SK-N-SH treated with all-trans-retinoic acid at 6 μM for 48 hours (cell line): ENCODE results near the gene AGPAT3.

ENCODE experiments used
- ATAC-seq: fragments of 200-7000 bp; cut with Tn5 transposase; 3 replicates; pipeline ENCODE4 v1.9.1; 2020; ENCODE audit warnings: mild to moderate bottlenecking, moderate library complexity
- ARNTL ChIP-seq: fragments of 450-650 bp; formaldehyde crosslinking; IDR thresholded peaks from 2 replicates; pipeline ENCODE4 v1.5.0; 2020; ENCODE audit warnings: low read depth, mild to moderate bottlenecking, moderate library complexity, borderline replicate concordance
- CSRNP3 ChIP-seq: fragments of 250-450 bp; sonication (Bioruptor Pico); IDR thresholded peaks from 2 replicates; pipeline ENCODE4 v1.5.1; 2021; ENCODE audit warnings: mild to moderate bottlenecking, moderate library complexity
- ESRRG ChIP-seq: fragments of 250-450 bp; sonication (Bioruptor Pico); IDR thresholded peaks from 2 replicates; pipeline ENCODE4 v1.6.1; 2021; ENCODE audit warnings: mild to moderate bottlenecking
- GLIS3 ChIP-seq: fragments of 250-450 bp; sonication (Bioruptor Pico); IDR thresholded peaks from 2 replicates; pipeline ENCODE4 v1.5.0; 2020; ENCODE audit warnings: mild to moderate bottlenecking, moderate library complexity
- POU6F1 ChIP-seq: fragments of 250-450 bp; sonication (Bioruptor Pico); IDR thresholded peaks from 2 replicates; pipeline ENCODE4 v1.8.0; 2021; ENCODE audit warnings: low read depth, mild to moderate bottlenecking, moderate library complexity, borderline replicate concordance
- PPARA ChIP-seq: fragments of 250-450 bp; sonication (Bioruptor Pico); IDR thresholded peaks from 2 replicates; pipeline ENCODE4 v1.5.0; 2020; ENCODE audit warnings: mild to moderate bottlenecking, borderline replicate concordance
- RARB ChIP-seq: fragments of 250-450 bp; sonication (Bioruptor Pico); IDR thresholded peaks from 2 replicates; pipeline ENCODE4 v1.8.0; 2021; ENCODE audit warnings: mild to moderate bottlenecking, moderate library complexity
- SNAI2 ChIP-seq: fragments of 250-450 bp; sonication (Bioruptor Pico); IDR thresholded peaks from 2 replicates; pipeline ENCODE4 v1.5.0; 2020; ENCODE audit warnings: mild to moderate bottlenecking, moderate library complexity
- TCF4 ChIP-seq: fragments of 250-450 bp; sonication (Bioruptor Pico); IDR thresholded peaks from 2 replicates; pipeline ENCODE4 v1.8.0; 2021; ENCODE audit warnings: mild to moderate bottlenecking, moderate library complexity, borderline replicate concordance
- TOX ChIP-seq: fragments of 250-450 bp; sonication (Bioruptor Pico); IDR thresholded peaks from 2 replicates; pipeline ENCODE4 v1.8.0; 2021; ENCODE audit warnings: mild to moderate bottlenecking, moderate library complexity, borderline replicate concordance
- TSHZ2 ChIP-seq: fragments of 250-450 bp; sonication (Bioruptor Pico); IDR thresholded peaks from 2 replicates; pipeline ENCODE4 v1.5.0; 2020; ENCODE audit warnings: mild to moderate bottlenecking, moderate library complexity
- ZC3H10 ChIP-seq: fragments of 250-450 bp; sonication (Bioruptor Pico); IDR thresholded peaks from 2 replicates; pipeline ENCODE4 v1.5.1; 2021; ENCODE audit warnings: mild to moderate bottlenecking, moderate library complexity
- ZFP3 ChIP-seq: fragments of 250-450 bp; sonication (Bioruptor Pico); IDR thresholded peaks from 2 replicates; pipeline ENCODE4 v1.5.0; 2020; ENCODE audit warnings: mild to moderate bottlenecking, moderate library complexity
- ZFP30 ChIP-seq: fragments of 450-650 bp; formaldehyde crosslinking; IDR thresholded peaks from 2 replicates; pipeline ENCODE4 v1.5.0; 2022; ENCODE audit warnings: mild to moderate bottlenecking, moderate library complexity
- ZNF565 ChIP-seq: fragments of 450-650 bp; formaldehyde crosslinking; conservative IDR thresholded peaks from 2 replicates; pipeline ENCODE4 v1.5.0; 2020; ENCODE audit warnings: low read depth, mild to moderate bottlenecking, moderate library complexity
- ZNF8 ChIP-seq: fragments of 450-650 bp; formaldehyde crosslinking; IDR thresholded peaks from 2 replicates; pipeline ENCODE4 v1.5.0; 2020; ENCODE audit warnings: mild to moderate bottlenecking, moderate library complexity
- TF ChIP-seq, protein P1 (sequence below): fragments of 250-450 bp; sonication (Bioruptor Pico); IDR thresholded peaks from 2 replicates; pipeline ENCODE4 v1.5.1; 2020; ENCODE audit warnings: low read depth, mild to moderate bottlenecking, moderate library complexity

The AGPAT3 gene

DNA sequence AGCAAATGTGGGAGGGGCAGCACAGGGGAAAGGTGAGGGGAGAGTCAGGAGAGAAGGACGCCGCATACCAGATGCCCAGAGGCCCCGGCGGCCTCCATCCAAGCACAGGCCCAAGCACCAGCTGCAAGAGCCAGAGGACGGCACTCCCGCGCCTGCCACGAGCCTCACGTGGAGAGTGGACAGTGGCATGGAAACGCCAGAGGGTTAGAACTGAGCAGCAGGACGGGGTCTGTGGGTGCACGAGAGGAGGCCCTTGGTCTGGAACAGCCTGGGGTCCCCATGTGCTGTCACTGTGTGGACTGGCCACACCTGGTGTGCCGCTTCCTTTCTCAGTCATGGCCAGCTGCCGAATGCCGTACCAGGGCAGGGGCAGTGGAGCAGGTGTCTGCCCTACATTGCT lies 68.7 kb downstream of the AGPAT3 start (continued):
- TF ChIP-seq TSHZ2 (CRISPR knock-in tag), result no peak

- TF ChIP-seq ZC3H10 (CRISPR knock-in tag) (no peak), TOX (no peak), ZNF8 (no peak)
- no peak for ATAC-seq
Measured at GRCh38 chr21:43934116-43934515, 69.1 kb downstream of the AGPAT3 start.

- no peak for TF ChIP-seq TOX
- TF ChIP-seq ZNF565, result no peak
- TF ChIP-seq ZFP30 (CRISPR knock-in tag), result no peak
- TF ChIP-seq TCF4 (CRISPR knock-in tag), result no peak
- no peak for TF ChIP-seq RARB (CRISPR knock-in tag)
- TF ChIP-seq GLIS3, result no peak
- no peak for TF ChIP-seq POU6F1 (CRISPR knock-in tag)
- ATAC-seq, result no peak
Measured at GRCh38 chr21:43934716-43935705, 70.0 kb downstream of the AGPAT3 start.

- TF ChIP-seq CSRNP3 (CRISPR knock-in tag), result no peak
- TF ChIP-seq ZNF565, result no peak
- TF ChIP-seq, all 23 proteins: peak for 0
- ATAC-seq, result no peak
Measured at GRCh38 chr21:43935711-43936110, 70.7 kb downstream of the AGPAT3 start.

GRCh38 chr21:43936247-43936967 lies 71.4 kb downstream of the AGPAT3 start:
- ATAC-seq, result no peak
- no peak for TF ChIP-seq ARNTL
- no peak for TF ChIP-seq TCF4 (CRISPR knock-in tag)
- no peak for TF ChIP-seq RARB (CRISPR knock-in tag)
- no peak for TF ChIP-seq ESRRG (CRISPR knock-in tag)
- no peak for TF ChIP-seq ZNF565
- no peak for TF ChIP-seq PPARA (CRISPR knock-in tag)

GRCh38 chr21:43937051-43937832 lies 72.2 kb downstream of the AGPAT3 start:
- no peak for ATAC-seq
- TF ChIP-seq TOX (no peak), ZNF8 (no peak)

DNA sequence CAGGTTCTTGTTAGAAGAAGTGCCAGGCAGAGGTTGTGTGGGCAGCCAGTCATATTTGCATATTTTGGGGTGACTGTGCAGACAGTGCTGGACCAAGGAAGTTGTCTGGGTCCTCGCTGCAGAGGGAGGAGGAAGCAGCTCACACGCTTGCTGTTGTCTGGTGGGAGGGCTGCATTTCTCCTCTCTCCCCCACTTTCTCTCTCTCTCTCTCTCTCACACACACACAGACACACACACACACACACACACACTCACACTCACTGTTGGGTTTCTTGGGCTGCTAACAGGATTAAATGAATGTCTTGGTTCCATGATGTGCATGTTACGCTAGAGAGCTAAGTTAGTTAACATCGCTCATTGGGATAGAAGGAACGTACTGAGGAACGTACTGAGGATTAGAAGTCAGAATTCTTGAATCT lies 72.9 kb downstream of the AGPAT3 start:
- no peak for ATAC-seq
- TF ChIP-seq ZFP3 (CRISPR knock-in tag) (no peak), TSHZ2 (CRISPR knock-in tag) (no peak), ZC3H10 (CRISPR knock-in tag) (no peak), SNAI2 (CRISPR knock-in tag) (no peak), ARNTL (no peak), ZNF565 (no peak), ZNF8 (no peak), RARB (CRISPR knock-in tag) (no peak), PPARA (CRISPR knock-in tag) (no peak)
- TF ChIP-seq, protein P1, sequence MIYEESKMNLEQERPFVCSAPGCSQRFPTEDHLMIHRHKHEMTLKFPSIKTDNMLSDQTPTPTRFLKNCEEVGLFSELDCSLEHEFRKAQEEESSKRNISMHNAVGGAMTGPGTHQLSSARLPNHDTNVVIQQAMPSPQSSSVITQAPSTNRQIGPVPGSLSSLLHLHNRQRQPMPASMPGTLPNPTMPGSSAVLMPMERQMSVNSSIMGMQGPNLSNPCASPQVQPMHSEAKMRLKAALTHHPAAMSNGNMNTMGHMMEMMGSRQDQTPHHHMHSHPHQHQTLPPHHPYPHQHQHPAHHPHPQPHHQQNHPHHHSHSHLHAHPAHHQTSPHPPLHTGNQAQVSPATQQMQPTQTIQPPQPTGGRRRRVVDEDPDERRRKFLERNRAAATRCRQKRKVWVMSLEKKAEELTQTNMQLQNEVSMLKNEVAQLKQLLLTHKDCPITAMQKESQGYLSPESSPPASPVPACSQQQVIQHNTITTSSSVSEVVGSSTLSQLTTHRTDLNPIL, result no peak
